Karpas-422 (cell line): ENCODE results near the gene TPST1. TPM values are rescaled to one million over a fixed set of nuclear protein-coding genes. Genes with fewer than 3 reads are reported as not detected.

Experiments used
- DNase-seq: peaks from one replicate; pipeline ENCODE4 v3.0.0-alpha.2; 2015
- H2AFZ ChIP-seq: fragments of 200-600 bp; sonication (generic); 2 replicates; pipeline ENCODE4 v1.6.1; 2014; ENCODE audit warnings: antibody characterized with exemption, low read length, mixed read lengths
- H3K27ac ChIP-seq: fragments of 200-600 bp; sonication (generic); 2 replicates; pipeline ENCODE4 v1.5.1; 2014; ENCODE audit warnings: mild to moderate bottlenecking, low read length, moderate library complexity
- H3K27me3 ChIP-seq: fragments of 200-600 bp; sonication (generic); 2 replicates; pipeline ENCODE4 v1.6.1; 2014; ENCODE audit warnings: low read length, mixed read lengths
- H3K36me3 ChIP-seq: fragments of 200-600 bp; sonication (generic); 2 replicates; pipeline ENCODE4 v1.6.1; 2014; ENCODE audit warnings: low read length, mixed read lengths; ENCODE audit not compliant: insufficient read depth
- H3K4me1 ChIP-seq: fragments of 200-600 bp; sonication (generic); 2 replicates; pipeline ENCODE4 v1.6.1; 2014; ENCODE audit warnings: mild to moderate bottlenecking, low read length, mixed read lengths
- H3K4me2 ChIP-seq: fragments of 200-600 bp; sonication (generic); 2 replicates; pipeline ENCODE4 v1.6.1; 2014; ENCODE audit warnings: low read length, low read depth, mild to moderate bottlenecking; ENCODE audit not compliant: poor library complexity, severe bottlenecking
- H3K4me3 ChIP-seq: fragments of 200-600 bp; sonication (generic); 2 replicates; pipeline ENCODE4 v1.5.1; 2014; ENCODE audit warnings: mild to moderate bottlenecking, antibody characterized with exemption, low read length, mixed read lengths
- H3K79me2 ChIP-seq: fragments of 200-600 bp; sonication (generic); 2 replicates; pipeline ENCODE4 v1.6.1; 2014; ENCODE audit warnings: mild to moderate bottlenecking, low read length, mixed read lengths
- H3K9ac ChIP-seq: fragments of 200-600 bp; sonication (generic); 2 replicates; pipeline ENCODE4 v1.6.0; 2014; ENCODE audit warnings: low read length
- H3K9me2 ChIP-seq: fragments of 200-600 bp; sonication (generic), shearing (Covaris generic); replicated peaks from 2 replicates; pipeline ENCODE4 v1.6.0; 2014; ENCODE audit warnings: mild to moderate bottlenecking, low read length, moderate library complexity; ENCODE audit not compliant: insufficient read depth
- H3K9me3 ChIP-seq: fragments of 300-700, 200-600 bp; sonication (generic); 2 replicates; pipeline ENCODE4 v1.6.1; 2014; ENCODE audit warnings: low read length, mixed read lengths
- H4K20me1 ChIP-seq: fragments of 200-600 bp; sonication (generic); 2 replicates; pipeline ENCODE4 v1.6.1; 2014; ENCODE audit warnings: mild to moderate bottlenecking, antibody characterized with exemption, low read length, low read depth; ENCODE audit not compliant: insufficient read depth
- total RNA-seq: library from RNA; depleted of rRNA; stranded (reverse); fragments of >200 nt; shearing (Covaris generic); gene quantifications from 2 replicates; pipeline ENCODE4 v1.2.3, GENCODE V29; 2014; ENCODE audit warnings: low replicate concordance

The TPST1 gene
- total RNA-seq, 1 experiment from 2014 or later: 8.5 TPM

DNA sequence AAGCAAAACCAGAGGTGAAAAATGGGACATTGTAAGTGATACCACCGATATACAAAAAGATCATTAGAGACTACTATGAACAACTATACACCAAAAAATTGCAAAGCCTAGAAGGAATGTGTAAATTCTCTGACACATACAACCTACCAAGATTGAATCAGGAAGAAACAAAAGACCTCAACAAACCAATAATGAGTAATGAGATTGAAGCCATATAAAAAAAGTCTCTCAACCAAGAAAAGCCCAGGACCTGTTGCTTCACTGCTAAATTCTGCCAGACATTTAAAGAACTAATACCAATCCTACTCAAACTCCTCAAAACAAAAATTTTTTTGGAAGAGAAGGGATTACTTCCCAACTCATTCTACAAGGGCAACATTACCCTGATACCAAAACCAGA lies 134.0 kb downstream of the TPST1 start:
- Histone ChIP-seq H3K4me3 (no peak overlapping the region), H3K9ac (no peak overlapping the region), H3K9me2 (no peaks in the 10 kb centered on the region)

DNA sequence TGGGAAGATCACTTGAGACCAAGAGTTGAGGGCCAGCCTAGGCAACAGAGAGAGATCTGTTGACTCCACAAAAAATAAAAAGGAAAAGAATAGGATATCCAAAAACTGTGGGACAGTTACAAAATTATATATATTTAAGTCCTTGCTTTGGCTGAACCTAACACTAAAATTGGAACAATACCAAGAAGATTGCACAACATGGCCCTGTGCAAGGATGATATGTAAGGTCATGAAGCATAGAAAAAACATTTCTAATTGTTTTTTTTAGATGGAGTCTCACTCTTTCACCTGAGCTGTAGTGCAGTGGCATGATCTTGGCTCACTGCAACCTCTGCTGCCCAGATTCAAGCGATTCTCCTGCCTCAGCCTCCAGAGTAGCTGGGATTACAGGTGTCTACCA lies 139.0 kb downstream of the TPST1 start:
- Histone ChIP-seq H3K27me3 (no peaks in the 10 kb centered on the region), H3K9ac (no peak overlapping the region), H3K4me1 (no peaks in the 10 kb centered on the region), H3K9me3 (no peaks in the 10 kb centered on the region), H3K4me2 (no peak overlapping the region), H3K36me3 (no peaks in the 10 kb centered on the region), H3K79me2 (no peaks in the 10 kb centered on the region), H2AFZ (no peak overlapping the region), H3K4me3 (no peak overlapping the region), H3K9me2 (no peaks in the 10 kb centered on the region), H3K27ac (no peak overlapping the region), H4K20me1 (no peaks in the 10 kb centered on the region)
- no peak for DNase-seq

More for the DNA sequence above, 134.0 kb downstream of the TPST1 start:
- DNase-seq: no peak
- no peaks in the 10 kb centered on the region for H3K36me3 ChIP-seq
- H3K9me3 ChIP-seq: no peaks in the 10 kb centered on the region
- H3K4me2 ChIP-seq: no peak overlapping the region
- H3K79me2 ChIP-seq: no peaks in the 10 kb centered on the region
- H3K27me3 ChIP-seq: no peaks in the 10 kb centered on the region
- no peak overlapping the region for H2AFZ ChIP-seq
- no peaks in the 10 kb centered on the region for H3K4me1 ChIP-seq
- H3K27ac ChIP-seq: no peak overlapping the region
- H4K20me1 ChIP-seq: no peaks in the 10 kb centered on the region

DNA sequence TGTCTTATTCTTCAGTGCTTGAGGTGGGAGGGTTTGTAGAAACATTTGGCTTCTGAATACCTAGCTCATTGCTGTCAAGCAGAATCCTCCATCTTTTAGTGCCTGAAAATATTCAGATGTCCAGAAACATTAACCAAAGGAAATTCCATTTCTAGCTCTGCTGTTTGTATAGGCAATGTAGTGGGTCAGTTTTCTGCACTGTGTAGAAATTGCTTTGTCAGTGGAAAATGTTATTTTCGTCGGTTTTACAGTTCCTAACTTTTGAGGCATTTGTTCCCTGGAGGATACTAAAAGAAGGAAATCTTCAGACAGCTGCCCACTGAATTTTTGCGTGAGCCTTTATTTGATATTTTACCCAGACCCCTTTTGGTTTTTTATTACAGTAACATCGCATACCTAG lies 143.4 kb downstream of the TPST1 start:
- Histone ChIP-seq H4K20me1 (no peaks in the 10 kb centered on the region), H3K27me3 (no peaks in the 10 kb centered on the region), H3K36me3 (no peaks in the 10 kb centered on the region), H3K79me2 (no peaks in the 10 kb centered on the region), H3K9ac (no peak overlapping the region), H3K9me3 (no peaks in the 10 kb centered on the region), H3K4me3 (no peak overlapping the region), H3K4me1 (no peaks in the 10 kb centered on the region), H2AFZ (no peak overlapping the region), H3K27ac (no peak overlapping the region), H3K9me2 (no peaks in the 10 kb centered on the region), H3K4me2 (no peak overlapping the region)
- DNase-seq: no peak

DNA sequence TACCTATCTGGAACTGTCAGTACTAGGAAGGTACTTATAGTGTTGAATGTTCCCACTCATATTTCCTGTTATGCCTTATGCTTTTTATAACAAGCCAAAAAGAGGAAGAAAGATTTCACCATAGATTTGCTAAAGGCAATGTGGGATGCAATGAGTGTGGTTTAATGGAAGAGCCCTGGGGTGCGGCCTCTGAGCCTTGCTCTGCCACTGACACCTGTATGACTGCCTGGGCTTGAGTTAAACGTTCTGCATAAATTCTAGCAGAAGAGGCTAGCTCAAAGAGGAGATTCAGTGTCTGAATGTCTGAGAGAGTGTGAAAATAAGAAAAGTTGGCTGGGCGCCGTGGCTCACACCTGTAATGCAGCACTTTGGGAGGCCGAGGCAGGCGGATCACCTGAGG lies 143.8 kb downstream of the TPST1 start:
- no peak overlapping the region for H3K27ac ChIP-seq
- no peaks in the 10 kb centered on the region for H3K4me1 ChIP-seq
- no peak for DNase-seq
- no peaks in the 10 kb centered on the region for H3K9me3 ChIP-seq
- no peaks in the 10 kb centered on the region for H3K9me2 ChIP-seq
- no peak overlapping the region for H3K4me3 ChIP-seq
- H3K36me3 ChIP-seq: no peaks in the 10 kb centered on the region
- no peaks in the 10 kb centered on the region for H3K27me3 ChIP-seq
- no peaks in the 10 kb centered on the region for H4K20me1 ChIP-seq
- no peak overlapping the region for H3K9ac ChIP-seq
- no peak overlapping the region for H3K4me2 ChIP-seq
- H3K79me2 ChIP-seq: no peaks in the 10 kb centered on the region
- no peak overlapping the region for H2AFZ ChIP-seq

DNA sequence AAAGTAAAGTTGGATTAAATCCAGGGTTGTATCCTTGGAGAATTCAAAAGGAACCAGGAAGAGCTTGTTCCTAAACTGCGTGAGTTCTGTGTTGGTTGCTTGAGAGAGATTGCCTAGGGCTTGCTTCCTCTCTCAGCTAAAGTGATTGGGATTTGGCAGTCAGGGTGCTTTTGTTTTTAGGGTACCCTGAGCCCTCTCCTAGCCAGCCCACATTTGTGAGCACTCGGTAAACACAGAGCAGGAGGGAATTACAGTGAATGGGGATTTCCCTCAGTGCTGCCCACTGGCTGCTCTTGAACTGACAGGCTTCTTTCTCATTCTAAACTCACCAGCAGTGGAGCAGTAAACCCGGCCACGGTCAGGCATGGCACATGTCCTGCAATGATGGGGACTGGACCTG lies 146.9 kb downstream of the TPST1 start:
- no peaks in the 10 kb centered on the region for H3K4me1 ChIP-seq
- no peaks in the 10 kb centered on the region for H4K20me1 ChIP-seq
- no peaks in the 10 kb centered on the region for H3K36me3 ChIP-seq
- H3K79me2 ChIP-seq: no peaks in the 10 kb centered on the region
- H3K27me3 ChIP-seq: no peaks in the 10 kb centered on the region
- no peak overlapping the region for H3K4me2 ChIP-seq
- no peak overlapping the region for H3K27ac ChIP-seq
- no peaks in the 10 kb centered on the region for H3K9me3 ChIP-seq
- no peak overlapping the region for H3K4me3 ChIP-seq
- no peak overlapping the region for H3K9ac ChIP-seq
- DNase-seq: no peak
- no peaks in the 10 kb centered on the region for H3K9me2 ChIP-seq
- H2AFZ ChIP-seq: no peak overlapping the region

DNA sequence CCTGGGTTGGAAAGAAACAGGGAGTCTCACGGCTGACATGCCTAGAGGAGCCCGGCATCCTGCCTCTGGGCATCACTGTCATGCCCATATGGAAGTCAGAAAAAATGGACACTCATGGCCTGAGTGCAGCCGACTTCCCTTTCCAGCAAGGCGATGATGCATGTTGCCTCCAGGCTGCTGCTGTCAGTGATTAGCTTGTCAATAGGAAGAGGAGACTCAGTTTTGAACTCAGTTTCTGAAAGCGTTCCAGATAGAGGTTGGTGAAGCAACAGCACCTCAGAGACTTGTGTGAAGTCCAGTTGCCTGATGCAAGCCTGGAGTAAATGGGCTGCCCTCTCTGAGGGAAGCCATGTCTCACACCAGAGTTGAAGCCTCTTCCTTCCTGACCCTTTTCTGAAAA lies 148.4 kb downstream of the TPST1 start:
- no peaks in the 10 kb centered on the region for H4K20me1 ChIP-seq
- H2AFZ ChIP-seq: no peak overlapping the region
- H3K9ac ChIP-seq: no peak overlapping the region
- H3K79me2 ChIP-seq: no peaks in the 10 kb centered on the region
- no peaks in the 10 kb centered on the region for H3K9me2 ChIP-seq
- no peaks in the 10 kb centered on the region for H3K9me3 ChIP-seq
- no peaks in the 10 kb centered on the region for H3K27me3 ChIP-seq
- DNase-seq: no peak
- no peaks in the 10 kb centered on the region for H3K36me3 ChIP-seq
- no peak overlapping the region for H3K4me2 ChIP-seq
- no peaks in the 10 kb centered on the region for H3K4me1 ChIP-seq
- no peak overlapping the region for H3K27ac ChIP-seq
- no peak overlapping the region for H3K4me3 ChIP-seq

DNA sequence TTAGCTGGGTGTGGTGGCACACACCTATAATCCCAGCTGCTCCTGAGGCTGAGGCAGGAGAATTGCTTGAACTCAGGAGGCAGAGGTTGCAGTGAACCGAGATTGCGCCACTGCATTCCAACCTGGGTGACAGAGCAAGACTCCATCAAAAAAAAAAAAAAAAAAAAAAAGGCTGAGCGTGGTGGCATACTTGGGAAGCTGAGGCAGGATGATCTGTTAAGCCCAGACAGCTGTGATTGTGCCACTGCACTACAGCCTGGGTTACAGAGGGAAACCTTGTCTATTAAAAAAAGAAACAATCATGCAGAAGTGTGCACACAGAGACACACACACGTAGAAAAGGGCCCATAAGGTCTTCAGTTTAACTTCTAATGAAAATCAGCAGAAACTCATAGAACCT lies 150.6 kb downstream of the TPST1 start:
- Histone ChIP-seq H3K27me3 (no peaks in the 10 kb centered on the region), H2AFZ (no peak overlapping the region), H3K9me2 (no peaks in the 10 kb centered on the region), H3K4me2 (no peak overlapping the region), H3K9ac (no peak overlapping the region), H3K36me3 (no peaks in the 10 kb centered on the region), H4K20me1 (no peaks in the 10 kb centered on the region), H3K9me3 (no peaks in the 10 kb centered on the region), H3K4me1 (no peaks in the 10 kb centered on the region), H3K79me2 (no peaks in the 10 kb centered on the region), H3K4me3 (no peak overlapping the region), H3K27ac (no peak overlapping the region)
- no peak for DNase-seq

DNA sequence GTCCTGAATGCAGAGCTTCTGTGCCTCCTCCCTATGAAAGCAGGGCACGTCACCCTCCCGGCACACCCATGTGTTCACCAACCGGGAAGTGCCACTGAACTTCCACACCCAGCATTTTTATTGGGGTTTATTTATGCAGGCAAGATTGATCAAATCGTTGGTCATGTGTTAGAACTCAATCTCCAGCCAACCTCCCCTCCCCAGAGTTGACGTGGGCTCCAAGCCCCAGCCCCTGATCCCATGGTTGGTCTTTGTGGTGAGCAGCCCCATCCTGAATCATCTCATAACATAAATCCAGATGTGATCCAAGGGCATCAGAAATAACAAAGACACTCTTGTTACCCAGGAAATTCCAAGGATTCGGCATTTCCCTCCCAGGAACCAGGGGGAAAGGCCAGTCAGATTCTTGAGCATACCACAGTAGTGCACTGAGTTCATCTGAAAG lies 151.2 kb downstream of the TPST1 start:
- Histone ChIP-seq H4K20me1 (no peaks in the 10 kb centered on the region), H3K27ac (no peak overlapping the region), H3K36me3 (no peaks in the 10 kb centered on the region), H3K79me2 (no peaks in the 10 kb centered on the region), H3K4me2 (no peak overlapping the region), H3K9me3 (no peaks in the 10 kb centered on the region), H2AFZ (no peak overlapping the region), H3K4me1 (no peaks in the 10 kb centered on the region), H3K9ac (no peak overlapping the region), H3K9me2 (no peaks in the 10 kb centered on the region), H3K4me3 (no peak overlapping the region), H3K27me3 (no peaks in the 10 kb centered on the region)
- DNase-seq: no peak

DNA sequence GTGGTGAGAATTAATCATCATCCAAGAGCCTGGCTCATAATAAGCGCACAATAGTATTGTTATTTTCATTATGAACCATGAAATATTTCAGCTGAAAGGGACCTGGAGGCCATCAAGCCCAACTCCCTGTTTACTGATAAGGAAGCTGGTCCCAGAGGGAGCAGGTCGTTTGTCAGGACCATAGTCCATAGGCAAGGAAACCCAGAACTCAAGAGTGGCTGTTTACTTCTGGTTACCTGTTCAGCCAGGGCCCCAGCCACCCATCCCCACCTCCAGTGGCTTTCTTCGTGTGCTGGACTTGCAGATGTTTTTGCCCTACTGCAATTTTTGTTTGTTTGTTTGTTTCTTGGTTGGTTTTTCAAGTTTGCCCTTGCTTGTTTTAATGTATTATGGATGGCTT lies 152.0 kb downstream of the TPST1 start:
- H3K9me2 ChIP-seq: no peaks in the 10 kb centered on the region
- H3K79me2 ChIP-seq: no peaks in the 10 kb centered on the region
- no peaks in the 10 kb centered on the region for H3K9me3 ChIP-seq
- H3K4me2 ChIP-seq: no peak overlapping the region
- H3K27ac ChIP-seq: no peak overlapping the region
- H3K27me3 ChIP-seq: no peaks in the 10 kb centered on the region
- H3K9ac ChIP-seq: no peak overlapping the region
- no peaks in the 10 kb centered on the region for H3K4me1 ChIP-seq
- H4K20me1 ChIP-seq: no peaks in the 10 kb centered on the region
- DNase-seq: no peak
- H3K36me3 ChIP-seq: no peaks in the 10 kb centered on the region
- H3K4me3 ChIP-seq: no peak overlapping the region
- no peak overlapping the region for H2AFZ ChIP-seq
